Hindlimb muscle (tissue), 1 donor: ENCODE results near the gene PSMA2. TPM values are rescaled to one million over a fixed set of nuclear protein-coding genes. Genes with fewer than 3 reads are reported as not detected.
"Not testable (repeated sequence)": the region's sequence is repeated elsewhere in the genome, so short reads cannot be mapped to it uniquely, and the experiment has no call there.

Experiments
- DNase-seq: peaks from one replicate; pipeline ENCODE4 v3.0.0-alpha.2; 2013
- polyA plus RNA-seq: library from polyadenylated mRNA; unstranded; fragments of 120-200 nt; gene quantifications from one replicate; pipeline ENCODE4 v1.2.1, GENCODE V29; 2013; ENCODE audit not compliant: insufficient read length

PSMA2 gene
- polyA plus RNA-seq, 1 donor, result 101 TPM

GRCh38 chr7:42900842-42901241 is 31.1 kb downstream of the PSMA2 start:
- DNase-seq, result no peak

DNA sequence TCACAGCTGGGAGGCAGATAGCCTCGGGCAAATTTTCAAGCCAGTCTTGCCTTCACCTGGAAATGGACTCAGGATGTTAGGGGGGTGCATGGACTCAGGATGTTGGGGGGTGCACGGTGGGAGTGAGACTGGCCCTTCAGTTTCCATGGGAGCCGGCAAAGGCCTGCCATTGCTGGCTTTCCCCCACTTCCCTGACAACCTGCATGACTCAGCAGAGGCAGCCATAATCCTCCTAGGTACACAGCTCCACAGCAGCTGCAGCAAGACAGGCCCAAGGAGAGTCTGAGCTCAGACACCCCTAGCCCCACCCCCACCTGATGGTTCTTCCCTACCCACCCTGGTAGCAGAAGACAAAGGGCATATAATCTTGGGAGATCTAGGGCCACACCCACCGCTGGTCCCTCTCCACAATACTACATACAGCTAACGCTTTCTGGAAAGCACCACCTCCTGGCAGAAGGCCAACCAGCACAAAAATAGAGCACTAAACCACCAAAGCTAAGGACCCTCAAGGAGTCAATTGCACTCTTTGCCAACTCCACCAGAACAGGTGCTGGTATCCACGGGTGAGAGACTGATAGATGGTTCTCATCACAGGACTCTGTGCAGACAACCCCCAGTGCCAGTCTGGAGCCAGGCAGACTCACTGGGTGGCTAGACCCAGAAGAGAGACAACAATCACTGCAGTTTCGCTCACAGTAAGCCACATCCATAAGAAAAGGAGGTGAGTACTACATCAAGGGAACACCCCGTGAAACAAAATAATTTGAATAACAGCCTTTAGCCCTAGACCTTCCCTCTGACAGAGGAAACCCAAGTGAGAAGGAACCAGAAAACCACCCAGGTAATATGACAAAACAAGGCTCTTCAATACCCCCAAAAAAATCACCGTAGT is 38.4 kb downstream of the PSMA2 start:
- no peak for DNase-seq

- no peak for DNase-seq
Measured at GRCh38 chr7:42886893-42887505, 45.0 kb downstream of the PSMA2 start.

- DNase-seq, result no peak
Measured at GRCh38 chr7:42886129-42886528, 45.8 kb downstream of the PSMA2 start.

- DNase-seq, result not testable (repeated sequence)
Measured at GRCh38 chr7:42885183-42885582, 46.8 kb downstream of the PSMA2 start.

DNA sequence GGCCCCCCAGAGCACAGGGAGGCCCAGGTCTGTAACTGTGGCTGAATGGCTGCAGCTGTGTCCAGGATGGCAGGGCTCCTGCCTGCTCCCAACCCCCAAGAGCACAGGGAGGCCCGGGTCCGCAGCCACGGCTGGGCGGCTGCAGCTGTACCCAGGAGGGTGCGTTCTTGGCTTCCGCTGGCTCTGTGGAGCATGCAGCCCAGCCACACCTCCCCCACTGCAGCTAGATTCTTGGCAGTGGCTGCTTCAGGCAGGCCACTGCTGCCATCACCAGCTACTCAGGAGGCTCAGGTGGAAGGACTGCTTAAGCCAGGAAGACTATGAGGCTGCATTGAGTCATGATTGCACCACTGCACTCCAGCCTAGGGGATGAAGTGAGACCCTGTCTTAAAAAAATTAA is 48.0 kb downstream of the PSMA2 start:
- no peak for DNase-seq

- no peak for DNase-seq
Measured at GRCh38 chr7:42880392-42880791, 51.6 kb downstream of the PSMA2 start.

DNA sequence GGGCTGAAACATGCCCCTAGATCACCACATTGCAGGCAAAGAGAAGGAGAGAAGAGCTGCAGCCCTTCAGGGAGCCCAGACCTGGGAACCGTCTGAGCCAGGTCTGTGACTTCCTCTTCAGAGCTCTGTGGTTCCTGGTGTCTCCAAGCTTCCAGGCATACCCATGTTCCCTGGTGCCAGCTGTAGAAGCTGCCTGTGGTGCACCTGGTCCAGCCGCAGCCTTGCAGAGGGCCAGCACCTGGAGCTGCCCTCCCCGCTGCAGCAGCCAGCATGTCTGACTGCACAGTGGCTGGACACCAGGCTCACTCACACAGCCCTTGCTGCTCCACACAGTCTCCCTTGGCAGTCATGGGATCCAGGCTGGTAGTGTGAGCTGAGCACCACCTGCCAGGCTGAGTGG is 53.7 kb downstream of the PSMA2 start:
- DNase-seq, result no peak

- DNase-seq, result no peak
Measured at GRCh38 chr7:42877862-42878261, 54.1 kb downstream of the PSMA2 start.

- peak; percentile 37 for DNase-seq
Measured at GRCh38 chr7:42876182-42877068, 55.5 kb downstream of the PSMA2 start.

DNA sequence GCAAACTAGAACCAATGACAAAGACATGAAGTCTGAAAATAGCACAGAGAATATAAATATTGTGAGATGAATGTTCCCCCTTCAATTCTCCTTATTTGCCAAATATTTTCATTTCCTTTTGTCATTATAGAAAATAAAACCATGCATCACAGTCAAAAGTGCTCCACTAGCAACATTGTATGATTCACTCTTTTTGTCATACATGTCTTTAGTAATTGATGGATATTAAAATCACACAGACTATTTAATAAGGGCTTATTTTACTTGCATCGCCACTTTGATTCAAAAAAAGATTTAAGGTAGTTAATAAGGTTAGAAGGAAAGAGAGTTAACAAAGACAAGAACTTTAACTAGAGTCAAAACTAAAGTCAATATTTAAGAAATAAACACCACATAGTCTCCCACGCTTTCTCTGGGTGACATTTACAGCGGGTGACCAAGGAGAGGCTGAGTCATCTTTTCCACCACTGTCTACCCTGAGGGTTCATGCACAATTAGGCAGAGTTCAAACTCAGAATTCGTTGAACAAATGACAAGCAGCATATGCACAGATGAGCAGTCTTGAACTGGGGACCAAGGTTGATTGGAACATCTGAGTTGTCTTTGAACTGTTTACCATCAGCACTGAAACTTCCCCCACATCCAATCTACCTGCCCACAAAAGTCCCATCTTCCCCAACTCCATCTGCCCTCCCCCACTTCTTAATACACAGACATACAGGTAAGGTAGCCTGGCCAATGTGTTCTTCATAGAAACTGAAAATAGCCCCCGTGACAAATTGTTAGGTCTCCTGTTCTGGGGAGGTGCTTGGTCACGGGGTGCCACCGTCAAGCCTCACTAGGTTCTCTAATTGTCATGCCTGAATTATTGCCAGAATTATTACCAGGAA is 62.6 kb downstream of the PSMA2 start:
- no peak for DNase-seq

GRCh38 chr7:42868480-42868879 is 63.5 kb downstream of the PSMA2 start:
- DNase-seq, result no peak

Other genes starting within 250 kb of the PSMA2 start
- 1.8 TPM for gene C7orf25, start 20.1 kb downstream of the PSMA2 start, polyA plus RNA-seq
- gene MRPL32, start 202 bp upstream of the PSMA2 start, polyA plus RNA-seq, result 35.9 TPM
- 0.14 TPM for gene HECW1, start 180.5 kb upstream of the PSMA2 start, polyA plus RNA-seq